MCF 10A (cell line): ENCODE data around the gene TRAK1. TPM values are rescaled to one million over a fixed set of nuclear protein-coding genes. Genes with fewer than 3 reads are reported as not detected.

Experiments used
- BruUV-seq: library from RNA; stranded (reverse); fragments of 400-500 nt; replicated peaks from 2 replicates; lab custom pipeline; 2021; lab: Mats Ljungman, UMichigan
- CTCF ChIA-PET: fragments of 300-600 bp; sonication (Branson Sonifier 250); formaldehyde crosslinking; extraction: SDS; loops from one replicate; lab custom pipeline; 2021; ENCODE audit warnings: antibody characterized with exemption, inconsistent platforms; lab: Yijun Ruan, JAX
- POLR2A ChIA-PET: fragments of 300-600, 350-650 bp; sonication (Branson Sonifier 250); formaldehyde crosslinking; extraction: SDS; loops from one replicate; lab custom pipeline; 2020; ENCODE audit warnings: antibody characterized with exemption, inconsistent platforms; lab: Yijun Ruan, JAX
- DNase-seq: peaks from one replicate; pipeline ENCODE4 v3.0.0-alpha.2; 2018; ENCODE audit not compliant: unreplicated experiment
- H3K27ac Mint-ChIP-seq: one replicate; pipeline ENCODE4 v1.8.0; 2022; ENCODE audit warnings: mild to moderate bottlenecking, low read depth, mixed read lengths; ENCODE audit not compliant: unreplicated experiment
- H3K27me3 Mint-ChIP-seq: one replicate; pipeline ENCODE4 v1.8.0; 2022; ENCODE audit warnings: mixed read lengths; ENCODE audit not compliant: insufficient read depth, unreplicated experiment
- H3K36me3 Mint-ChIP-seq: one replicate; pipeline ENCODE4 v1.8.0; 2022; ENCODE audit warnings: mild to moderate bottlenecking, moderate library complexity, mixed read lengths; ENCODE audit not compliant: insufficient read depth, unreplicated experiment
- H3K4me1 Mint-ChIP-seq: one replicate; pipeline ENCODE4 v1.8.0; 2022; ENCODE audit warnings: mixed read lengths; ENCODE audit not compliant: insufficient read depth, unreplicated experiment
- H3K4me3 Mint-ChIP-seq: one replicate; pipeline ENCODE4 v1.8.0; 2022; ENCODE audit warnings: mild to moderate bottlenecking, moderate library complexity, mixed read lengths; ENCODE audit not compliant: unreplicated experiment
- H3K9me3 Mint-ChIP-seq: one replicate; pipeline ENCODE4 v1.8.0; 2022; ENCODE audit warnings: mixed read lengths; ENCODE audit not compliant: unreplicated experiment
- intact Hi-C: fragments of 100-400 bp; cut with micrococcal nuclease; formaldehyde crosslinking; loops from 2 replicates; pipeline ENCODE4 v1.14.1; 2022
- total RNA-seq: library from RNA; stranded (reverse); gene quantifications from 2 replicates; pipeline ENCODE4 v1.2.3, GENCODE V29; 2022
- TF ChIP-seq, protein P1 (sequence below): fragments of 200-600 bp; IDR thresholded peaks from one replicate; pipeline ENCODE4 v1.8.0; 2022; ENCODE audit warnings: antibody characterized with exemption, mild to moderate bottlenecking; ENCODE audit not compliant: unreplicated experiment

TRAK1 gene
- total RNA-seq, 1 experiment from 2014 or later, result 33.2 TPM

GRCh38 chr3:42229266-42229941, 138.2 kb downstream of the TRAK1 start:
- Mint-ChIP-seq H3K4me3 (no peak overlapping the region), H3K4me1 (peaks cover 5% of the 10 kb centered on the region), H3K36me3 (no peaks in the 10 kb centered on the region), H3K9me3 (no peaks in the 10 kb centered on the region), H3K27ac (no peak overlapping the region), H3K27me3 (peaks cover 6% of the 10 kb centered on the region)
- BruUV-seq, result no TSS peak
- CTCF ChIA-PET, result interaction anchor here (0.6 to 3.6 kb wide), 51 partner anchors 9 to 1733 kb away, joined by 3 to 33 read pairs (median 4); partner anchors contain the start of gene VIPR1
- DNase-seq, result peak; percentile 10
- TF ChIP-seq, protein P1, sequence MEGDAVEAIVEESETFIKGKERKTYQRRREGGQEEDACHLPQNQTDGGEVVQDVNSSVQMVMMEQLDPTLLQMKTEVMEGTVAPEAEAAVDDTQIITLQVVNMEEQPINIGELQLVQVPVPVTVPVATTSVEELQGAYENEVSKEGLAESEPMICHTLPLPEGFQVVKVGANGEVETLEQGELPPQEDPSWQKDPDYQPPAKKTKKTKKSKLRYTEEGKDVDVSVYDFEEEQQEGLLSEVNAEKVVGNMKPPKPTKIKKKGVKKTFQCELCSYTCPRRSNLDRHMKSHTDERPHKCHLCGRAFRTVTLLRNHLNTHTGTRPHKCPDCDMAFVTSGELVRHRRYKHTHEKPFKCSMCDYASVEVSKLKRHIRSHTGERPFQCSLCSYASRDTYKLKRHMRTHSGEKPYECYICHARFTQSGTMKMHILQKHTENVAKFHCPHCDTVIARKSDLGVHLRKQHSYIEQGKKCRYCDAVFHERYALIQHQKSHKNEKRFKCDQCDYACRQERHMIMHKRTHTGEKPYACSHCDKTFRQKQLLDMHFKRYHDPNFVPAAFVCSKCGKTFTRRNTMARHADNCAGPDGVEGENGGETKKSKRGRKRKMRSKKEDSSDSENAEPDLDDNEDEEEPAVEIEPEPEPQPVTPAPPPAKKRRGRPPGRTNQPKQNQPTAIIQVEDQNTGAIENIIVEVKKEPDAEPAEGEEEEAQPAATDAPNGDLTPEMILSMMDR, result no peak
- POLR2A ChIA-PET, result interaction anchor here (0.8 kb wide), 1 partner anchor 212 kb away, joined by 3 read pairs; no protein-coding TSS in a partner anchor
- intact Hi-C loops, result no loop called here

DNA sequence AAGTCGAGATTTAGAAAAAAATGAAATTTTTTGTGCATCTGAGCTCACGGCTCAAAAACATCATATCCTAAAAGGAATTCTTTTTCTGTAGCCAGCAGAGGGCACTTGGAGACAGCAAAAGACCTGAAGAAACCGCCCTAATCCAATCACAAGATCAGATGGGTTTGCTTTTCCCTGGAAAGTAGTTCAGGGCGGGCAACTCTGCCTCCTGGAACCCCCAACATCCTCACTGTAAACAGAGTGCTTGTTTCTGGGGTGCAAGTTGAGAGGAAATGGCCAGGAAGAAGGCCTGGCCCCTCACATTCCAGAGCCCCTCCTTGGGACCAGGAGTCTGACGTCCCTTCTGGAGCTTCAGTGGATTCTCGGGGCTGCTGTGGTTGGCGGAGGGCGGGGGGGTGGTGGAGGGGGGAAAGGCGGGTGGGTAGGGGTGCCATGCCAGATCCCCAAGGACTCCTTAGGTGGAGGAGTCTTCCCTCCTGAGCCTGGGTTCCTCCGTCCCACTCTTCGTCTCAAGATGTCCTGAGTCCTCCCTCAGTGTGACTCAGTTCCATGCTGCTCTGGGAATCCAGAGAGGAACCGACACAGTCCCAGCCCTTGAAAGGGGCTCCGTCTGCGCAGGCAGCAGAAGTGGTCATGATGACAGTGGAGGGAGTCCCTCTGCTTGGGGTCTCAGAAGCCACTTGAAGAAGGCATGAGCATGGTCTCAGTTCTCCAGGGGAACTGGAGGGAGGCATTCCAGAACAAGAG, 139.0 kb downstream of the TRAK1 start:
- Mint-ChIP-seq H3K27me3 (peaks cover 13% of the 10 kb centered on the region), H3K36me3 (no peaks in the 10 kb centered on the region), H3K4me1 (peaks cover 5% of the 10 kb centered on the region), H3K9me3 (no peaks in the 10 kb centered on the region), H3K4me3 (no peak overlapping the region), H3K27ac (no peak overlapping the region)
- ChIA-PET POLR2A (interaction anchor here (0.8 kb wide), 1 partner anchor 211 kb away, joined by 3 read pairs; no protein-coding TSS in a partner anchor), CTCF (interaction anchor here (0.6 to 3.6 kb wide), 47 partner anchors 9 to 706 kb away, joined by 3 to 33 read pairs (median 4); partner anchors contain the start of gene VIPR1)
- BruUV-seq, result no TSS peak
- TF ChIP-seq, protein P1, result peak; percentile 65
- DNase-seq, result peak; percentile 50
- intact Hi-C loops, result loop anchor here (1.0 to 2.0 kb wide), 3 partner anchors 213 to 317 kb away; no protein-coding TSS in a partner anchor

DNA sequence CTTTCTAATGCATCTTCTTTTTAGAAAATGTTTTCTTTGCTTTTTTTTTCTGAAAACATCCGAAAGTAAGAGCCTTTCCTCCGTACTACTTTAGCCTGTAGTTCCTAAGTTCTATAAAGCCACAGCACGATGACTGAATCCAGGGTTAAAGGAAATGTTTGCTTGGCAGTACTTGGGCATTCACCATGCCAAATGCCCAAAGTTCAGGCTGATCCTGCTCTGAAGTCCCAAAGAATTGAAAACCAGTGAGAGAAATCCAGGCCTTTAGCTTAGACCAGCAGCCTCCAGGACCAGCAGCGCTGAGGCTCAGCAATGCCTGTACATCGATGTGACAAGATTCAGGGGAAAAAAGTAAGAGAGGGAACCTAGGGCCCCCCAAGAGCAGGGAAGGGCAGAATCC, 139.7 kb downstream of the TRAK1 start:
- DNase-seq, result no peak
- H3K36me3 Mint-ChIP-seq, result no peaks in the 10 kb centered on the region
- ChIA-PET POLR2A (no interaction called here), CTCF (interaction anchor here (0.6 to 3.6 kb wide), 4 partner anchors 10 to 317 kb away, joined by 3 to 33 read pairs (median 20); no protein-coding TSS in a partner anchor)
- BruUV-seq, result no TSS peak
- no peak overlapping the region for H3K4me3 Mint-ChIP-seq
- TF ChIP-seq, protein P1, result no peak
- H3K27me3 Mint-ChIP-seq, result peaks cover 20% of the 10 kb centered on the region
- H3K27ac Mint-ChIP-seq, result no peak overlapping the region
- H3K9me3 Mint-ChIP-seq, result no peaks in the 10 kb centered on the region
- H3K4me1 Mint-ChIP-seq, result peaks cover 5% of the 10 kb centered on the region
- intact Hi-C loops, result loop anchor here (1.0 to 2.0 kb wide), 3 partner anchors 212 to 316 kb away; no protein-coding TSS in a partner anchor

DNA sequence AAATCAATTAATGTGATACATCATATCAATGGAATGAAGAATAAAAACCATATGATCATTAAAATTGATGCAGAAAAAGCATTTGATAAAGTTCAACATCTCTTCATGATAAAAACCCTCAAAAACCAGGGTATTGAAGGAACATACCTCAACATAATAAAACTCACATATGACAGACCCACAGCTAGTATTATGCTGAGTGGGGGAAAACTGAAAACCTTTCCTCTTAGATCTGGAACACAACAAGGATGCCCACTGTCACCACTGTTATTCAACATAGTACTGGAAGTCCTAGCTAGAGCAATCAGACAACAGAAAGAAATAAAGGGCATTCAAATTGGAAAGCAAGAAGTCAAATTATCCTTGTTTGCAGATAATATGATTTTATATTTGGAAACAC, 144.4 kb downstream of the TRAK1 start:
- H3K4me1 Mint-ChIP-seq, result no peaks in the 10 kb centered on the region
- H3K4me3 Mint-ChIP-seq, result no peak overlapping the region
- ChIA-PET POLR2A (no interaction called here), CTCF (interaction anchor here (0.9 kb wide), 1 partner anchor 12 kb away, joined by 3 read pairs; no protein-coding TSS in a partner anchor)
- TF ChIP-seq, protein P1, result no peak
- BruUV-seq, result no TSS peak
- intact Hi-C loops, result no loop called here
- H3K27ac Mint-ChIP-seq, result no peak overlapping the region
- peaks cover 20% of the 10 kb centered on the region for H3K27me3 Mint-ChIP-seq
- no peaks in the 10 kb centered on the region for H3K36me3 Mint-ChIP-seq
- DNase-seq, result no peak
- H3K9me3 Mint-ChIP-seq, result peaks cover 16% of the 10 kb centered on the region
